ENCODE measurements around the gene KCNAB1.

Gene KCNAB1

DNA sequence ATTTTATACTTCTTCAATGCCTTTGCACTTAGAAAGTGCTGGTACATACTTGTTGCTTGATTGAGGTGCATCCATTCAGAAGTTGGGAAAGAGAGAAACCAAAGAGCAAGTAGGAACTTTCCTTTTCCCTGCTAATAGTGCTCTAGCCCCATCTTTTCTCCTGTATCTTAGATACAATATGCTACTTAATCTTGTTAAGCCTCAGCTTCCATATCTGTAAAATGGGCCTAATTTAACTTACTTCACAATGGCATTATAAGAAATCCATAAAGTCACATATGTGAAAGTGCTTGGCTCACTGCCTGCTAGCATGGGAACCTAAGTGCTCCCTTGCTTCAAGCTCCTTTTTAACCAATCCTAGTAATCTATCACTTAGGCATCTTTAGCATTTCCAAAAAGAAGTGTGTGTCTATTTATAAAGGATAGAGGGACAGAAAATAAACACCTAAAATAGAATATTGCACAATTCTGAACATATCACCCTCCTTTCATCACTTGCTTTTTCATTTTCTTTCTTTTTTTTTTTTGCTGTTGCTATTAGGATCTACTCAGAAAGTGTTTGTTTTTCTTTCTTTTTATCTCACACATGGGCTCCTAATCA, 28.1 kb downstream of the KCNAB1 start:
- no peaks in the 10 kb centered on the region for H3K27me3 ChIP-seq (ENCODE audit: control insufficient read depth, insufficient read depth, low read length)
- no peaks in the 10 kb centered on the region for H3K9me3 ChIP-seq (ENCODE audit: control insufficient read depth, low read length)
- H3K4me3 ChIP-seq (ENCODE audit: low read depth, low read length) = no peak overlapping the region
- no peaks in the 10 kb centered on the region for H3K36me3 ChIP-seq (ENCODE audit: control insufficient read depth, insufficient read depth, low read length)
- peak overlapping the region; percentile 31 for H2AFZ ChIP-seq
- TF ChIP-seq CTCF (IDR thresholded peaks at IDR 0.05) = no peak
- H3K9ac ChIP-seq = no peak overlapping the region
- H3K27ac ChIP-seq = no peak overlapping the region
- no peak overlapping the region for H3K4me2 ChIP-seq (ENCODE audit: low read length)
- H3K4me1 ChIP-seq = peaks cover 3% of the 10 kb centered on the region
- H3K79me2 ChIP-seq = no peaks in the 10 kb centered on the region

DNA sequence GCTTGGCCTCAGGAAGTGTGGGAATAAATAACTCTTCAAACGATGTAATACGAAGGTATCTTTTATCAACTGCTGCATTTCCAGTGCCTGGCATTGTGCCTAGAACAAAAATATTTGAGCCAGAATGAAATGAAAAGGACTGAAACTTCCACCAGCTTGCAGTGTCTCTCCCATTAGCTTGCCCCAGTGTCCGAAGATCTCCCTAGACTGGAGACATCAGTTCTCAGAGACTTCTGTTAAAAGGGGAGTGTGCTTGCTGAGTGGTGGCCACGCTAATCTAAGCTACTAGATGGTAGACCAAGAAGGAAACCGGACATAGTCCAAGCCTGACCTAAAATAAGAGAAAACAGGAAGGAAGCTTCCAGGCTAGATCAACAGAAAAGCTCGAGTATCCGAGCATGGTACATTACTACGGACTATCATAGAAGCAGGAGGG, 28.6 kb downstream of the KCNAB1 start:
- no peaks in the 10 kb centered on the region for H3K27me3 ChIP-seq (ENCODE audit: control insufficient read depth, insufficient read depth, low read length)
- no peak overlapping the region for H3K4me2 ChIP-seq (ENCODE audit: low read length)
- no peak overlapping the region for H3K27ac ChIP-seq
- H2AFZ ChIP-seq = peak overlapping the region; percentile 31
- H3K9me3 ChIP-seq (ENCODE audit: control insufficient read depth, low read length) = no peaks in the 10 kb centered on the region
- no peak overlapping the region for H3K9ac ChIP-seq
- no peak for TF ChIP-seq CTCF (IDR thresholded peaks at IDR 0.05)
- no peaks in the 10 kb centered on the region for H3K79me2 ChIP-seq
- H3K4me1 ChIP-seq = peaks cover 3% of the 10 kb centered on the region
- H3K4me3 ChIP-seq (ENCODE audit: low read depth, low read length) = no peak overlapping the region
- H3K36me3 ChIP-seq (ENCODE audit: control insufficient read depth, insufficient read depth, low read length) = no peaks in the 10 kb centered on the region

- no peak overlapping the region for H3K4me3 ChIP-seq (ENCODE audit: low read depth, low read length)
- no peaks in the 10 kb centered on the region for H3K9me3 ChIP-seq (ENCODE audit: control insufficient read depth, low read length)
- peaks cover 3% of the 10 kb centered on the region for H3K4me1 ChIP-seq
- no peak overlapping the region for H3K4me2 ChIP-seq (ENCODE audit: low read length)
- no peaks in the 10 kb centered on the region for H3K27me3 ChIP-seq (ENCODE audit: control insufficient read depth, insufficient read depth, low read length)
- no peak for TF ChIP-seq CTCF (IDR thresholded peaks at IDR 0.05)
- no peaks in the 10 kb centered on the region for H3K79me2 ChIP-seq
- H3K27ac ChIP-seq = no peak overlapping the region
- no peaks in the 10 kb centered on the region for H3K36me3 ChIP-seq (ENCODE audit: control insufficient read depth, insufficient read depth, low read length)
- H2AFZ ChIP-seq = peak overlapping the region; percentile 69
- no peak overlapping the region for H3K9ac ChIP-seq
Measured at GRCh38 chr3:156149876-156150275, 29.5 kb downstream of the KCNAB1 start.

DNA sequence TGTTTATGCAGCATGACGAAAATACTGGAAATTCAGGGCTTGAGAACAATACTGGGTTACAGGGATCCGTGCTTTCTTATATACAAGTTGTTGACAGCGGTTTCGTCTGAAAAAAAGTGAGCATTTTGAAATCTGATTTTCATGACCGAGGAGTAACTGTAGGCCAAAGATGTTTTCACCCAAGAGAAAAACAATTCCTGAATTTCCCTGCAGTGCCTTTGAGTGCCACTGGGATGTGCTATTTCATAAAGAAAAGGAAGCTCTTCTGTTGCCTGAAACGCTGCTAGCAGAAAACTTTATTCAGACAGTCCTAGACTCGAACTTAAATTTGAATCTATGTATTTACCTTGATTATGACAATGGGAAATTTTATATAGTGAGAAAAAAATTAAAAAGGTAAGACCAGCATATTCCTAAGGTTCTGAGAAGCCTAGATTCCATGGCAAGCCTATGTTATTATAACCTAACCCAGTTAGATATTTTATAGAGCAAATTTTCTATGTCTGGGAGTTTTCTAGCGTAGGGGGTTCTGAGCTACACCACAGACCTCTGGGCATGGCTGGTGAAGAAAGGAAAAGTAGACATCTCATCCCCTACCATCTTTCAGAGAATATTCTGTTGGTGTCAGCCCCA, 30.2 kb downstream of the KCNAB1 start:
- Histone ChIP-seq H3K9me3 (ENCODE audit: control insufficient read depth, low read length) (no peaks in the 10 kb centered on the region), H3K27ac (no peak overlapping the region), H3K4me3 (ENCODE audit: low read depth, low read length) (no peak overlapping the region), H3K4me2 (ENCODE audit: low read length) (no peak overlapping the region), H3K4me1 (peaks cover 3% of the 10 kb centered on the region), H3K9ac (no peak overlapping the region), H3K79me2 (no peaks in the 10 kb centered on the region), H3K27me3 (ENCODE audit: control insufficient read depth, insufficient read depth, low read length) (no peaks in the 10 kb centered on the region), H2AFZ (peak overlapping the region; percentile 69), H3K36me3 (ENCODE audit: control insufficient read depth, insufficient read depth, low read length) (no peaks in the 10 kb centered on the region)
- peak; percentile 86 for TF ChIP-seq CTCF (IDR thresholded peaks at IDR 0.05)
